Measurements from ENCODE around the gene KCTD12.

KCTD12 gene

GRCh38 chr13:76853481-76853880 is 32.7 kb downstream of the KCTD12 start:
- DNase-seq, result no peak

- no peak for DNase-seq
These were observed 33.2 kb downstream of the KCTD12 start for GRCh38 chr13:76852986-76853385.

GRCh38 chr13:76851961-76852360 is 34.2 kb downstream of the KCTD12 start:
- no peak for DNase-seq

DNA sequence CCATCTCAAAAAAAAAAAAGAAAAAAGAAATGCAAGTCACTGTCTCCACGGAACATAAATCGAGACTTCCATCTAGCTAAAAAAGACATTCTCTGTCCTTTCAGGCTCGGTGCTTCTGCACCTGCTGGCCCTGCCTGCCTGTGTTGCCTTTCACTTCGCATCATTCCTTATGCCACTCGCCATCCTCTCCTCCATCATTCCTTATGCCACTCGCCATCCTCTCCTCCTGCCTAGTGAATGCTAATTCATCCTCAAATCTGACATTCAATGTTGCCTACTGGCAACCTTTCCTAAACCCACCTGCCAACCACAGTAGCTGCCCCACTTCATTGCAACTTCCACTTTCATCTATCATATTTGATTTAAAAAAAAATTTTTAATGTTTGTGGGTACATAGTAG is 36.7 kb downstream of the KCTD12 start:
- no peak for DNase-seq

DNA sequence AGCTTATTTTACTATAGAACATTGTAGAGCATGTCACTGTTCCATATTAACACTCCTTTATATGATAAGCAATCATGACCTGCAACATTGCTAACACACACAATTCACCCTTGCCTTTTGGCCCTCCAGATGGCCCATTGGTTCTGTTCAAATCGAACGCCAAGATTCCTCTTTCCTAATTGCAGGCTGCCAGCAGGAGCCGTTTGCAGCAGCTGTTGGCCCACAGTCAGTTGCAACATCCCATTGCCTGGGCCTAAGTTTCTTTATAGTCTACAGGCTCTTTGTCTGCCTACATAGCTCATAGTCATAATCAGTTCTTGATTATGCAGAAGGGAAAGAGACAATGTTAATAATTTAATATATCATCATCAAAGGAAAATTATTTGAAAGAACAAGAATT is 37.6 kb downstream of the KCTD12 start:
- no peak for DNase-seq

GRCh38 chr13:76846363-76846762 is 39.8 kb downstream of the KCTD12 start:
- DNase-seq, result no peak

GRCh38 chr13:76845865-76846264 is 40.3 kb downstream of the KCTD12 start:
- DNase-seq, result no peak

- DNase-seq, result no peak
These were observed 40.8 kb downstream of the KCTD12 start for GRCh38 chr13:76845367-76845766.

DNA sequence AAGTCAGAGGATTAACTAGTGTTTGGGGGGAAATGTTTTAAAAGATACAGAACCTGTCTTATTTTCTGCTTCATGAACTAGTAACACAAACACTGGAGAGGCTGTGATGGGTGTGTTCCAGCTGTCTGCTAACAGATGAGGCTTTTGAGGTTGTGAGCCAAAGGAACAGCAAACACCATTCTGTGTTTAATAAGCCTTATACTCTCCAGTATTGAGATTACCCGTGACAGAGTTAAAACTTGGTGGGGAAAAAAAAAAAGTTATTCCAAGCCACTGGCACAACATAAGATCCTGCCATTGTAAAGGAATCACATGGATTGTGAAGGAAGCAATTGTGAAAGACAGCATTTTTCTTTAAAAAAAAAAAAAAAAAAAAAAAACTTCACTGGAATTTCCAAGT is 48.4 kb downstream of the KCTD12 start:
- DNase-seq, result no peak

DNA sequence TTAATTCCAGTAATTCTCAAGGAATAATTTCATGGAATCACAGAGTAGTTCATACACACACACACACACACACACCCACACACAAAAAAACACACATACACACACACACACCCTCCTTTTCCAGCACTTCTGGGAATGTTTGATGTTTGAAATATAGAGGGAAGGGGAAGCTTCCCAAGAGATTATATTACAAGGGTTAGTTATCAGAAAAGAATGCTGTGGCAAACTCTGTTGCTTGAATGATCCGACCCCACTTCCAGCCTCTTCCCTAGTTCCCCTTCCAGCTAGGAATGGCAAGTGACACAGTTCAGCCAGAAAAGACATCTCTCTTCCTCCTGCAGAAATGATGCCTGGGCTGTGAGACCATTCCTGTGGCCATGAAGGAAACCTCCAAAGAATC is 49.9 kb downstream of the KCTD12 start:
- no peak for DNase-seq

DNA sequence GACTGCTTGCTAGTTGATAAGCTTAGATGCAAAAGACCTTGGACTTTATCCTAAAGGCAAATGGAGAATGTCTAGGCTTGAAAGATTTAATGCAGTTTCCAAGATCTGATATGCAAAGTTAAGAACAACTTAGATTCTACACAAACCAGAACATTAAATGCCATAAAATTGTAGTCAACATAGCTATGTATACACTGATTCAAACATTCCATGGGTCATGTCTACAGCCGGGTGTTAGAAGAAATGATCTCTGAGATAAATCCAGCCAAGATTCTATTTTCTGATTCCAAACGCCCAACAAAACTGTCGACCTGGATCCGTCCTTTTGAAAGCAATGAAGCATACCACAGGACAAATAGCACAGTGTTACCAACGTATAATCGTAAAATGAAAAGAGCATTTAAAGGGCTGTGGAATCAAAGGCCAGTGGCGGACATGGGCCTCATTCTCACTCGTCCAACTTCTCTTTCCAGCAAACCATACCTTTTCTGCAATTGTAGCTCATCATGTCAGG is 52.7 kb downstream of the KCTD12 start:
- DNase-seq, result no peak

GRCh38 chr13:76832258-76832988 is 53.8 kb downstream of the KCTD12 start:
- DNase-seq, result no peak

DNA sequence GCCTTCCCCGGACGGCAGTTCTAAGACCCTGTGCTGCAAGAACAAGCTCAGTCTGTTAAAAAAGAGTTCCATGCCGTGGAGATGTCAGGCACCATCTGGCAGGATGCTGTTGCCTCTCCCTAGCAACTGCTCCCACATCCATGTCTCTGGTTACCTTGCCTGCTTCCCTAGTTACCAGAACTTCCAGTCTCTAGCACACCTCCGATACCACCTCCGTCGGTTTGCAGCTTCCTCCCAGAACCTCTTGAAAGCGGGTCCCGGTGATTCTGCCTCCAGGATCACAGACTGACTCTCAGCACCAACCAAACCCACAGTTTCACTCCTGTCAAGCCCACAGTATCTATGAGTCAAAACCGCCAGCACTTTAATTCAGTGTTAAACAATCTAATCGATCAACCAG is 55.4 kb downstream of the KCTD12 start:
- DNase-seq, result no peak
